GM23338 (cell line): ENCODE results near the gene CEBPZOS.

Experiments
- CREB1 ChIP-seq: fragments of 250-450 bp; sonication (Bioruptor Pico); IDR thresholded peaks from 2 replicates; pipeline ENCODE4 v1.5.0; 2020; ENCODE audit warnings: low read depth, mild to moderate bottlenecking, moderate library complexity
- EZH2 ChIP-seq: fragments of 200-600 bp; sonication (generic); IDR thresholded peaks from one replicate; pipeline ENCODE4 v1.8.0; 2017; ENCODE audit warnings: antibody characterized with exemption, mild to moderate bottlenecking, low read depth; ENCODE audit not compliant: unreplicated experiment
- POLR2AphosphoS5 ChIP-seq: IDR thresholded peaks from 2 replicates; pipeline ENCODE4 v1.6.1; 2016; ENCODE audit warnings: antibody characterized with exemption, low read depth
- TF ChIP-seq, protein P1 (sequence below), 2 experiments: fragments of 200-600 bp in 1 of 2; sonication (generic) in 1 of 2; conservative IDR thresholded peaks; 2 replicates each; pipeline versions ENCODE4 v1.5.1 to v1.6.1; 2016 to 2017; ENCODE audit warnings: antibody characterized with exemption in 2 of 2, low read depth in 2 of 2, mild to moderate bottlenecking in 2 of 2, moderate library complexity in 1 of 2
- TF ChIP-seq, protein P2 (sequence below): IDR thresholded peaks from 2 replicates; pipeline ENCODE4 v1.6.1; 2016; ENCODE audit warnings: antibody characterized with exemption
- TF ChIP-seq, protein P3 (sequence below): IDR thresholded peaks from one replicate; pipeline ENCODE4 v1.6.1; 2018; ENCODE audit warnings: antibody characterized with exemption; ENCODE audit not compliant: unreplicated experiment

DNA sequence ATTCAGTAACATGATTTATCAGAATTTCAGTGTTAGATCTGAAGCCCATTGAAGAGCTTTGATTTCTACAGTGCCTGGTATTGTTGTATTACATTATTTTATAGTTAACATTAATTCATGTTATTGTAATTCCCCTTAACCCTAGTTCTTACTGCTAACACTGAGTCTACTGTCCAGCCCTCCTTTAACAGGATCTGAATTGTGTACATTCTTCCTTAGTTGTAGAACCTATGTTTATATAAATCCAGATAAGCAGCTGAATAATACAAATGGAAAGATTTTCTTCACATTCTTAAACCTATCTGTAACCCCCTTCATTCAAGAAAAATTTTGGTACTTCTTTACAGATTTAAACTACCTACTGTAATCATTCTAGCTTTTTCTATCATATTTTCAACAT lies 49.9 kb downstream of the CEBPZOS start:
- TF ChIP-seq, protein P1, sequence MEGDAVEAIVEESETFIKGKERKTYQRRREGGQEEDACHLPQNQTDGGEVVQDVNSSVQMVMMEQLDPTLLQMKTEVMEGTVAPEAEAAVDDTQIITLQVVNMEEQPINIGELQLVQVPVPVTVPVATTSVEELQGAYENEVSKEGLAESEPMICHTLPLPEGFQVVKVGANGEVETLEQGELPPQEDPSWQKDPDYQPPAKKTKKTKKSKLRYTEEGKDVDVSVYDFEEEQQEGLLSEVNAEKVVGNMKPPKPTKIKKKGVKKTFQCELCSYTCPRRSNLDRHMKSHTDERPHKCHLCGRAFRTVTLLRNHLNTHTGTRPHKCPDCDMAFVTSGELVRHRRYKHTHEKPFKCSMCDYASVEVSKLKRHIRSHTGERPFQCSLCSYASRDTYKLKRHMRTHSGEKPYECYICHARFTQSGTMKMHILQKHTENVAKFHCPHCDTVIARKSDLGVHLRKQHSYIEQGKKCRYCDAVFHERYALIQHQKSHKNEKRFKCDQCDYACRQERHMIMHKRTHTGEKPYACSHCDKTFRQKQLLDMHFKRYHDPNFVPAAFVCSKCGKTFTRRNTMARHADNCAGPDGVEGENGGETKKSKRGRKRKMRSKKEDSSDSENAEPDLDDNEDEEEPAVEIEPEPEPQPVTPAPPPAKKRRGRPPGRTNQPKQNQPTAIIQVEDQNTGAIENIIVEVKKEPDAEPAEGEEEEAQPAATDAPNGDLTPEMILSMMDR (conservative IDR thresholded peaks at IDR 0.05; ENCODE audit: low read depth in 2 of 2) = no peak
- no peak for TF ChIP-seq EZH2
- TF ChIP-seq POLR2AphosphoS5 = no peak
- TF ChIP-seq, protein P2, sequence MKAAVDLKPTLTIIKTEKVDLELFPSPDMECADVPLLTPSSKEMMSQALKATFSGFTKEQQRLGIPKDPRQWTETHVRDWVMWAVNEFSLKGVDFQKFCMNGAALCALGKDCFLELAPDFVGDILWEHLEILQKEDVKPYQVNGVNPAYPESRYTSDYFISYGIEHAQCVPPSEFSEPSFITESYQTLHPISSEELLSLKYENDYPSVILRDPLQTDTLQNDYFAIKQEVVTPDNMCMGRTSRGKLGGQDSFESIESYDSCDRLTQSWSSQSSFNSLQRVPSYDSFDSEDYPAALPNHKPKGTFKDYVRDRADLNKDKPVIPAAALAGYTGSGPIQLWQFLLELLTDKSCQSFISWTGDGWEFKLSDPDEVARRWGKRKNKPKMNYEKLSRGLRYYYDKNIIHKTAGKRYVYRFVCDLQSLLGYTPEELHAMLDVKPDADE = no peak
- TF ChIP-seq, protein P3, sequence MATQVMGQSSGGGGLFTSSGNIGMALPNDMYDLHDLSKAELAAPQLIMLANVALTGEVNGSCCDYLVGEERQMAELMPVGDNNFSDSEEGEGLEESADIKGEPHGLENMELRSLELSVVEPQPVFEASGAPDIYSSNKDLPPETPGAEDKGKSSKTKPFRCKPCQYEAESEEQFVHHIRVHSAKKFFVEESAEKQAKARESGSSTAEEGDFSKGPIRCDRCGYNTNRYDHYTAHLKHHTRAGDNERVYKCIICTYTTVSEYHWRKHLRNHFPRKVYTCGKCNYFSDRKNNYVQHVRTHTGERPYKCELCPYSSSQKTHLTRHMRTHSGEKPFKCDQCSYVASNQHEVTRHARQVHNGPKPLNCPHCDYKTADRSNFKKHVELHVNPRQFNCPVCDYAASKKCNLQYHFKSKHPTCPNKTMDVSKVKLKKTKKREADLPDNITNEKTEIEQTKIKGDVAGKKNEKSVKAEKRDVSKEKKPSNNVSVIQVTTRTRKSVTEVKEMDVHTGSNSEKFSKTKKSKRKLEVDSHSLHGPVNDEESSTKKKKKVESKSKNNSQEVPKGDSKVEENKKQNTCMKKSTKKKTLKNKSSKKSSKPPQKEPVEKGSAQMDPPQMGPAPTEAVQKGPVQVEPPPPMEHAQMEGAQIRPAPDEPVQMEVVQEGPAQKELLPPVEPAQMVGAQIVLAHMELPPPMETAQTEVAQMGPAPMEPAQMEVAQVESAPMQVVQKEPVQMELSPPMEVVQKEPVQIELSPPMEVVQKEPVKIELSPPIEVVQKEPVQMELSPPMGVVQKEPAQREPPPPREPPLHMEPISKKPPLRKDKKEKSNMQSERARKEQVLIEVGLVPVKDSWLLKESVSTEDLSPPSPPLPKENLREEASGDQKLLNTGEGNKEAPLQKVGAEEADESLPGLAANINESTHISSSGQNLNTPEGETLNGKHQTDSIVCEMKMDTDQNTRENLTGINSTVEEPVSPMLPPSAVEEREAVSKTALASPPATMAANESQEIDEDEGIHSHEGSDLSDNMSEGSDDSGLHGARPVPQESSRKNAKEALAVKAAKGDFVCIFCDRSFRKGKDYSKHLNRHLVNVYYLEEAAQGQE = no peak
- no peak for TF ChIP-seq CREB1 (CRISPR knock-in tag)
